IMR-90 (cell line): Measurements from ENCODE around the gene SGSM2. TPM values are rescaled to one million over a fixed set of nuclear protein-coding genes. Genes with fewer than 3 reads are reported as not detected.

Experiments used
- ATAC-seq: fragments of 200-7000 bp; cut with Tn5 transposase; 2 replicates; pipeline ENCODE4 v1.9.1; 2020; ENCODE audit warnings: low read depth, mild to moderate bottlenecking, moderate library complexity
- BruUV-seq: library from RNA; stranded (reverse); fragments of 400-500 nt; replicated peaks from 2 replicates; lab custom pipeline; 2021; lab: Mats Ljungman, UMichigan
- CTCF ChIA-PET: fragments of 300-600 bp; formaldehyde crosslinking; extraction: SDS; loops from one replicate; lab custom pipeline; 2021; ENCODE audit warnings: antibody characterized with exemption; lab: Yijun Ruan, JAX
- POLR2A ChIA-PET: fragments of 300-600 bp; sonication (Branson Sonifier 250); formaldehyde crosslinking; loops from one replicate; lab custom pipeline; 2022; ENCODE audit warnings: antibody characterized with exemption; ENCODE audit not compliant: unreplicated experiment; lab: Charles Lee
- DNase-seq: peaks from one replicate; pipeline ENCODE4 v3.0.0; 2013
- H2AFZ ChIP-seq: replicated peaks from 2 replicates; pipeline ENCODE3; 2013; ENCODE audit warnings: low read length, mild to moderate bottlenecking; ENCODE audit not compliant: poor library complexity
- H2AK5ac ChIP-seq: 2 replicates; pipeline ENCODE4 v1.6.1; 2013; ENCODE audit warnings: low read depth, low read length, inconsistent platforms
- H2AK9ac ChIP-seq: replicated peaks from 2 replicates; pipeline ENCODE3; 2013; ENCODE audit warnings: mild to moderate bottlenecking, low read depth, low read length, moderate library complexity; ENCODE audit not compliant: poor library complexity
- H2BK120ac ChIP-seq: 2 replicates; pipeline ENCODE4 v1.6.1; 2013; ENCODE audit warnings: low read depth, low read length, inconsistent platforms
- H2BK15ac ChIP-seq: 3 replicates; pipeline ENCODE4 v1.6.1; 2013; ENCODE audit warnings: low read depth, low read length, inconsistent platforms
- H2BK20ac ChIP-seq: 2 replicates; pipeline ENCODE4 v1.6.1; 2013; ENCODE audit warnings: low read depth, mild to moderate bottlenecking, inconsistent platforms, low read length, moderate library complexity
- H2BK5ac ChIP-seq: 2 replicates; pipeline ENCODE4 v1.6.1; 2013; ENCODE audit warnings: mild to moderate bottlenecking, low read depth, low read length, inconsistent platforms; ENCODE audit not compliant: poor library complexity, severe bottlenecking
- H3K14ac ChIP-seq: replicated peaks from 2 replicates; pipeline ENCODE4 v1.6.1; 2013; ENCODE audit warnings: low read depth, low read length, inconsistent platforms
- H3K18ac ChIP-seq: 2 replicates; pipeline ENCODE4 v1.6.1; 2013; ENCODE audit warnings: low read depth, low read length, control low read depth
- H3K23ac ChIP-seq: 2 replicates; pipeline ENCODE4 v1.6.1; 2013; ENCODE audit warnings: low read depth, low read length, inconsistent platforms
- H3K27ac ChIP-seq: 2 replicates; pipeline ENCODE4 v1.5.1; 2013; ENCODE audit warnings: mild to moderate bottlenecking, control low read depth, low read length; ENCODE audit not compliant: insufficient read depth
- H3K27me3 ChIP-seq: 2 replicates; pipeline ENCODE4 v1.6.1; 2013; ENCODE audit warnings: low read length; ENCODE audit not compliant: control insufficient read depth, insufficient read depth
- H3K36me3 ChIP-seq: 2 replicates; pipeline ENCODE4 v1.6.1; 2013; ENCODE audit warnings: low read length, mixed read lengths; ENCODE audit not compliant: control insufficient read depth, insufficient read depth
- H3K4ac ChIP-seq: 2 replicates; pipeline ENCODE4 v1.6.1; 2013; ENCODE audit warnings: low read depth, low read length, inconsistent platforms
- H3K4me1 ChIP-seq: 2 replicates; pipeline ENCODE4 v1.6.1; 2013; ENCODE audit warnings: low read length, mixed read lengths; ENCODE audit not compliant: control insufficient read depth, insufficient read depth
- H3K4me2 ChIP-seq: 2 replicates; pipeline ENCODE4 v1.6.1; 2013; ENCODE audit warnings: low read depth, mild to moderate bottlenecking, control low read depth, low read length, moderate library complexity
- H3K4me3 ChIP-seq: 2 replicates; pipeline ENCODE4 v1.5.1; 2013; ENCODE audit warnings: low read depth, mild to moderate bottlenecking, control low read depth, low read length, moderate library complexity; ENCODE audit not compliant: insufficient read depth
- H3K56ac ChIP-seq: 2 replicates; pipeline ENCODE4 v1.6.1; 2013; ENCODE audit warnings: low read length, inconsistent platforms; ENCODE audit not compliant: insufficient read depth; ENCODE audit errors: extremely low read depth
- H3K79me1 ChIP-seq, 2 experiments: 2 replicates each; pipeline ENCODE4 v1.6.1; 2013; ENCODE audit warnings: low read length in 2 of 2, inconsistent platforms in 1 of 2, low read depth in 1 of 2
- H3K9ac ChIP-seq: 2 replicates; pipeline ENCODE4 v1.6.1; 2013; ENCODE audit warnings: low read depth, low read length, control low read depth
- H3K9me1 ChIP-seq: 2 replicates; pipeline ENCODE4 v1.6.1; 2013; ENCODE audit warnings: low read length, inconsistent platforms; ENCODE audit not compliant: insufficient read depth
- H3K9me3 ChIP-seq: 2 replicates; pipeline ENCODE4 v1.6.1; 2013; ENCODE audit warnings: low read length; ENCODE audit not compliant: control insufficient read depth, insufficient read depth
- H4K20me1 ChIP-seq: 2 replicates; pipeline ENCODE4 v1.6.1; 2013; ENCODE audit warnings: low read length, inconsistent platforms; ENCODE audit not compliant: insufficient read depth
- H4K5ac ChIP-seq: 2 replicates; pipeline ENCODE4 v1.6.1; 2013; ENCODE audit warnings: mild to moderate bottlenecking, low read depth, low read length, control low read depth
- H4K8ac ChIP-seq, 2 experiments: 2 replicates each; pipeline ENCODE4 v1.6.1; 2013; ENCODE audit warnings: low read depth in 2 of 2, low read length in 2 of 2, control low read depth in 1 of 2, inconsistent platforms in 1 of 2
- H4K91ac ChIP-seq: 2 replicates; pipeline ENCODE4 v1.6.1; 2013; ENCODE audit warnings: low read depth, low read length, inconsistent platforms; ENCODE audit not compliant: insufficient read depth
- CHD1 ChIP-seq: IDR thresholded peaks from 2 replicates; pipeline ENCODE4 v1.6.1; 2012; ENCODE audit warnings: low read depth, low read length, improper control_type of control experiment
- CTCF ChIP-seq: conservative IDR thresholded peaks from 2 replicates; pipeline ENCODE4 v1.5.1; 2012; ENCODE audit warnings: mild to moderate bottlenecking, low read depth, low read length, improper control_type of control experiment
- MAFK ChIP-seq: IDR thresholded peaks from 2 replicates; pipeline ENCODE4 v1.6.1; 2012; ENCODE audit warnings: low read depth, low read length, improper control_type of control experiment
- MAZ ChIP-seq: IDR thresholded peaks from 2 replicates; pipeline ENCODE4 v1.6.1; 2012; ENCODE audit warnings: low read depth, mild to moderate bottlenecking, low read length, improper control_type of control experiment, moderate library complexity, borderline replicate concordance
- MXI1 ChIP-seq: IDR thresholded peaks from 2 replicates; pipeline ENCODE4 v1.6.1; 2012; ENCODE audit warnings: low read depth, mild to moderate bottlenecking, low read length, moderate library complexity, borderline replicate concordance
- POLR2A ChIP-seq: IDR thresholded peaks from 2 replicates; pipeline ENCODE4 v1.6.1; 2012; ENCODE audit warnings: mild to moderate bottlenecking, low read depth, low read length
- RAD21 ChIP-seq: IDR thresholded peaks from 2 replicates; pipeline ENCODE4 v1.6.1; 2012; ENCODE audit warnings: low read length, improper control_type of control experiment
- RCOR1 ChIP-seq: IDR thresholded peaks from 2 replicates; pipeline ENCODE4 v1.6.1; 2012; ENCODE audit warnings: mild to moderate bottlenecking, low read length, improper control_type of control experiment; ENCODE audit not compliant: insufficient replicate concordance
- SMC3 ChIP-seq: fragments of 150-350 bp; IDR thresholded peaks from 2 replicates; pipeline ENCODE4 v1.6.1; 2016; ENCODE audit warnings: low read depth, mild to moderate bottlenecking, antibody characterized with exemption, low read length, moderate library complexity
- USF2 ChIP-seq: fragments of 150-350 bp; IDR thresholded peaks from 2 replicates; pipeline ENCODE4 v1.6.1; 2017; ENCODE audit warnings: mild to moderate bottlenecking, antibody characterized with exemption, low read length, low read depth
- WGBS, 2 experiments: methylation state at CpG; one replicate each; pipeline versions ENCODE4 v1.1.5 to v1.1.7; 2013; ENCODE audit warnings: missing lambda C conversion rate in 2 of 2; ENCODE audit not compliant: insufficient read length in 1 of 2; ENCODE audit errors: extremely low coverage in 2 of 2; 5-methylcytosine and 5-hydroxymethylcytosine counted together
- dilution Hi-C: fragments of 300-500 bp; cut with HindIII; formaldehyde crosslinking; loops from one replicate; pipeline ENCODE4 v1.14.3; 2018; ENCODE audit warnings: low sequenced_read_pairs; ENCODE audit not compliant: unreplicated experiment
- in situ Hi-C: fragments of 300-500 bp; cut with MboI; formaldehyde crosslinking; loops from 3 replicates; pipeline ENCODE4 v1.14.3; 2019; ENCODE audit warnings: low sequenced_read_pairs, inconsistent platforms, mixed read lengths
- intact Hi-C: fragments of 100-400 bp; cut with micrococcal nuclease; formaldehyde crosslinking; loops from 2 replicates; pipeline ENCODE4 v1.10.0; 2022
- polyA plus RNA-seq, 3 experiments: library from polyadenylated mRNA; depleted of rRNA; stranded (reverse); fragments of >200 nt; gene quantifications; 2 replicates each; pipeline ENCODE4 v1.2.3, GENCODE V29; 2012; ENCODE audit warnings: low replicate concordance in 1 of 3
- total RNA-seq: library from RNA; depleted of rRNA; stranded (reverse); fragments of >200 nt; gene quantifications from 2 replicates; pipeline ENCODE4 v1.2.3, GENCODE V29; 2012

Gene SGSM2
- total and polyA plus RNA-seq, 2 of the 4 experiments (the other 2 are of a cell fraction) = 13.6 to 81.2 TPM

- Histone ChIP-seq H2BK5ac (peak within 1 kb of the TSS; percentile 78), H3K4ac (peak within 1 kb of the TSS; percentile 92), H3K27me3 (no peaks in the 10 kb centered on the region), H3K36me3 (peaks cover 22% of the 10 kb centered on the region), H3K9me3 (no peaks in the 10 kb centered on the region), H3K9me1 (peaks cover 9% of the 10 kb centered on the region; the same call in 1 of the 2 replicates), H2AK9ac (peak within 1 kb of the TSS; percentile 98), H3K14ac (peak within 1 kb of the TSS; percentile 93), H4K91ac (peak within 1 kb of the TSS; percentile 87), H2BK15ac (peak within 1 kb of the TSS; percentile 39; the same call in 2 of the 3 replicates), H2BK120ac (peak within 1 kb of the TSS; percentile 38; the same call in 1 of the 2 replicates), H2AK5ac (peak within 1 kb of the TSS; percentile 99), H3K18ac (peak within 1 kb of the TSS; percentile 30), H2BK20ac (no peak within 1 kb of the TSS), H4K20me1 (peaks cover 15% of the 10 kb centered on the region), H3K79me1 (peaks cover 39 to 67% of the 10 kb centered on the region in 2 experiments), H3K4me2 (peak within 1 kb of the TSS; percentile 96), H3K4me3 (peak within 1 kb of the TSS; percentile 65), H3K4me1 (peaks cover 11% of the 10 kb centered on the region), H3K23ac (peak within 1 kb of the TSS; percentile 98), H4K8ac (peak within 1 kb of the TSS; percentile 90 to 100), H4K5ac (peak within 1 kb of the TSS; percentile 85), H3K27ac (peak within 1 kb of the TSS; percentile 84), H3K9ac (peak within 1 kb of the TSS; percentile 97), H2AFZ (peak within 1 kb of the TSS; percentile 98), H3K56ac (peak within 1 kb of the TSS; percentile 91)
- no TSS peak for BruUV-seq
- dilution Hi-C loops = no loop called here
- DNase-seq (peak; percentile 88), ATAC-seq (peak; percentile 81)
- intact Hi-C loops = loop anchor here (5.0 kb wide), 1 partner anchor 284 kb away; no protein-coding TSS in a partner anchor
- in situ Hi-C loops = no loop called here
- TF ChIP-seq CHD1 (no peak), POLR2A (peak; percentile 79), CTCF (peak; percentile 30; the same call in 1 of the 2 replicates), MXI1 (peak; percentile 99), MAFK (0 out of 2 replicates have a peak, but pooled peaks have one; percentile 19), RCOR1 (no peak), RAD21 (peak; percentile 26; the same call in 1 of the 2 replicates), MAZ (peak; percentile 92), SMC3 (peak; percentile 35), USF2 (no peak; the same call in 1 of the 2 replicates)
- CTCF ChIA-PET = interaction anchor here (0.8 to 1.4 kb wide), 3 partner anchors 12 to 283 kb away, joined by 3 to 4 read pairs (median 3); partner anchors contain the start of gene HIC1
- 2% methylated on average over 21 of the region's 48 CpGs; no CpG with 5 or more reads in 1 of the 2 experiments for WGBS, 2 experiments
- POLR2A ChIA-PET = no interaction called here
Observed at GRCh38 chr17:2336215-2336851, 968 bp upstream of the SGSM2 start, which contains the start of gene TSR1. Gene TSR1, minus strand, starts transcription at chr17:2336457. Its CDS starts 30 bp downstream, at chr17:2336427.
